GM21737 (cell line): Measurements from ENCODE around the gene PANX2.

Experiments used
- ATAC-seq: cut with Tn5 transposase; IDR thresholded peaks from one replicate; pipeline ENCODE4 v1.9.1; 2021; ENCODE audit warnings: mild to moderate bottlenecking, moderate library complexity; ENCODE audit not compliant: unreplicated experiment

Gene PANX2

DNA sequence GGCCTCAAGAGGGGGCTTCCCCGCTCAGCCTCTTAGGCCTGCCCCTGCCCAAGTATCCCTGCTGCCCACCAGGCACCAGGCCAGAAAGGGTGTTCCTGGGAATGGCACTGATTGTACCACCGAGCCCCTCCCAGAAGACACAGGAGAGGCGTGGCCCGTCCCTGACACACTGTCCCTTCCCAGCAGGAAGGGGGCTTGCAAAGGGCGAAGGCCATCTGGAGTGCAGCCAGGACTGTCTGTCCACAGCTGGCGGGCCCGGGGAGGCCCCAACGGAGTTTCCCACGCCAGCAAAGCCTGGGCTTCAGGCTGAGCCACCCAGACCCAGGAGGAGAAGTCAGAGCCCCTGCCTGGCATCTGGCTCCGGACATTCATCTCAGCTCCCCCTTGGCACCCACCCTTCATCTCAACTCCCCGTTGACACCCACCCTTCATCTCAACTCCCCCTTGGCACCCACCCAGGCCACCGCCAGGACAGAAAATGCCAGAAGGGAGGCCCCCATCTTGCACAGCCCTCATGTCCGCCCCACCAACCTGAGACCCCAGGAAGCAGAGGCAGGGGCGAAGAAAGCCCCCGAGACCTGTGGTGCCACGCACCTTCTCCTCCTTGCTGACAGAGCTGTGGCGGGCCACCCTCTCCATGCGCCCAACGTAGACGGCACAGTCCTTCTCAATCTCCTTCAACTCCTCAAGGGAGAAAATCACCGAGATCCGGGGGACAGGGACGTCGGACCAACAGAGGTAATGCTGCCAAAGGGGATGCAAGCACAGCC is 54.9 kb downstream of the PANX2 start:
- no peak for ATAC-seq

DNA sequence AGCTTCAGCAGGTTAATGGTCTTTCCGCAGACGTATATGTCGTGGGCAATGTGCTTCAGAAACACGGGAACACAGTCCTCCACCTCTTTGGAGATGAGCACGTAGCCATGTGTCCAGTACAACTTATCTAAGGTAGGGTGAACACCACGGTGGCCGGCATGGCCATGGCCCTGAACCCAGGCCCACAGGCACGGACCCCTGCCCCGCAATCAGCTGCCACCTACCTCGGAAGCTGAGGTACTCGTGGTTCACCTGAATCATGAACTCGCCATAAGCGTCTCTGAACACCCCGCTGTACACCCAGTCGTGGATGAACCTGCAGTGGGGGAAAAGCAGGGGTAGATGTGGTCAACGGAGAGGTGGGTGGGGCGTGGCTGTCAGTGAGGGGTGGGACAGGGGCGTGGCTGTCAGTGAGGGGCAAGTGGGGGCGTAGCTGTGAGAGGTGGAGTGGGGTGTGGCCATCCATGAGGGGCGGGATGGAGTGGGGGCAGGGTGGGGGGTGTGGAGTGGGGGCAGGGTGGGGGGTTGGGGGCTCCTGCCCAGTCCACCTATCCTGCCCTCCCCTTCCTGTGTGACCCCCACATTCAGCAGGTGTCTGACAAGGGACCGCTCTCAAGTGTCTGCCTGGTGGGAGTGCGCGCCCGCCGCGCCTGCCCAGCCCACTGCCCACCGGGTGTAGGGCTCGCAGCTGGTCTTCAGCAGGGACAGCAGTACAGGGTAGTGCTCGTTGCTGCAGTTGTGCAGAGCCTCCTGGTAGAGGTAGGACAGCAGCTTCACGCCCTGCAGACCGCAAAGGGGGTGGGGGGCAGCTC is 55.7 kb downstream of the PANX2 start:
- ATAC-seq, result no peak

DNA sequence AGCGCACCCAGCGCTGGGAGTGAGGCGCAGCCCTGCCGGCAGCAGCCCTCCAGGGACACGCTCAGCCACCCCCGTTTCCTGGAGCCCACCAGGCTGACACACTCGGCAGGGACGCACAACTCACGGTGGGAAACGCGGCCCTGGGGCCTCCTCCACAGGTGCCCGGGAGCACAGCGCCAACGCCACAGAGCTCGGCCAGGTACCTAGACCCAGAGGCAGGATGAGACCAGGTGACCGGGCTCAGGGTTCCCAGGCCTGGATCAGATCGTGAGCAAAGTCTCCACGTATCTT is 56.3 kb downstream of the PANX2 start:
- no peak for ATAC-seq

DNA sequence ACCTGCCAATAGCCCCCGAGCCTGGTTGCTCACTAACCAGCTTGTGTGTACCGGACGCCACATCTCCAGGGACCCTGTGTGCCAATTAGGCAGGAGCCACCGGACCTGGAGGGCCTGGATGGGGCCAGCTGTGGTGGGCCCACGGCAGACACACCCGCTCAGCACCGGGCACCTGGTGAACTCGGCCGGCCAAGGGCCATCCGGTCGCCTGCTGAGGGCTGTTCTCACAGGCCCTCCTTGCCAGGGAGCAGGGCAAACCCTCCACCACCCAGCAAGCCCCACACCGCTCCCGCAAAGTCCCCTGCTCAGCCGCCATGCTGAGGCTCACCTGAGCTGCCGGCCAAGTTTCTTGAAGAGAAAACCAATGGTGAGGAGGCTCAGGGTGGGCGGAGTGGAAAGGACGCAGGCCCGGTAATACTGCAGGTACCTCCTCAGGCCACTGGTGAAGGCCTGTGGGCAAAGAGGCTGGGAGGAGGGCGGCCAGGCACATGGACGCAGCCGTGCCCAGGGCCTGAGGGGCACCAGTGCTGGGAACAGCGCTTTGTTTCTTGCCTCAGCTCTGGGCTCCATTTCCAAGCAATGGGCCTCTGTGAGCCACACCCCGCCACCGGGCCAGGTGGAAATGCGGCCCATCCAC is 57.2 kb downstream of the PANX2 start:
- ATAC-seq, result no peak

DNA sequence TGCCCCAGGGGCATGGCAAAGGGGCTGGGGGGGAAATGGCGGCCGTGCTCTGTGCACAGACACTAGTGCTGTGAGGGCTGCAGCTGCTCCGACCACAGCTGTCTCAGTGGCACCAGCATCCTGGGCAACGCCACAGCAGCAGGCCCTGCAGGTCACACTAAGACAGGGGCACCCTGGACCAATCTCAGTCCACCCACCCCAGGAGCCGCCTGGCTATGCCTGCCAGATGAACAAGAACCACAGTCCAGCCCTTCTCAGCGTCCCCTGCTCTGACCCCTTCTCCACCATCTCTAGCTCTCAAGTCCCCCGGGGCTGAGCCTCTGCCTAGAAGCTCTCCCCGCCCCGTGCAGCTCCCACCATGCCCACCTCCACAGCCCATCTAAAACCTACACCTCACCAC is 57.8 kb downstream of the PANX2 start:
- ATAC-seq, result no peak

DNA sequence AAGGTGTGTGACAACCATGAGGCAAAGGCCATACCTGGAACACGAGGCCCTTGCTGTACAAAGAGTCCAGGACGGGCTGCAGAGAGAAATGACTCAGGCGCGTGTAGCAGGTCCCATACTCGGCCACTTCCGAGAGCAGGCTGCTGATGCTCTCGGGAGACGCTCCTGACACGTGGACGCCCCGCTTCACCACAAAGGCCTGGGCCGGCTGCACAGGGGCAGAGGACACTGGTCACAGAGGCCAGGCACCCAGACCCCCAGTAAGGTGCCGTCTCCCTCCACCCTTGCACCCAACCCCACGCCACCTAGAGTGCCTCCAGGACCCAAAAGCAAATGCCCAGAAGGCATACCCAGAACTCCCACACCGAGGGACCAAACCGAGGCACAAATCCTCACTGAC is 58.8 kb downstream of the PANX2 start:
- no peak for ATAC-seq
